Testis (tissue), 3 donors: ENCODE data around the gene INHBB. TPM values are rescaled to one million over a fixed set of nuclear protein-coding genes. Genes with fewer than 3 reads are reported as not detected.

Source experiments
- DNase-seq: peaks from one replicate; pipeline ENCODE4 v3.0.0-alpha.2; 2019
- H3K27ac ChIP-seq, 2 donors: fragments of 200-600 bp; sonication (generic); one replicate each; pipeline ENCODE4 v1.5.1; 2019
- H3K27me3 ChIP-seq: fragments of 200-600 bp; sonication (generic); one replicate; pipeline ENCODE4 v1.5.1; 2019
- H3K36me3 ChIP-seq: fragments of 200-600 bp; sonication (generic); one replicate; pipeline ENCODE4 v1.5.1; 2017; ENCODE audit warnings: low read depth; ENCODE audit errors: missing control alignments
- H3K4me1 ChIP-seq: fragments of 200-600 bp; sonication (generic); one replicate; pipeline ENCODE4 v1.5.1; 2019
- H3K4me3 ChIP-seq, 2 donors: fragments of 200-600 bp; sonication (generic); one replicate each; pipeline ENCODE4 v1.5.1; 2017 to 2019
- H3K9me3 ChIP-seq: fragments of 200-600 bp; sonication (generic); one replicate; pipeline ENCODE4 v1.5.1; 2017
- POLR2A ChIP-seq: fragments of 450-650 bp; IDR thresholded peaks from one replicate; pipeline ENCODE4 v1.6.1; 2017; ENCODE audit warnings: antibody characterized with exemption, mild to moderate bottlenecking, moderate library complexity
- whole genome bisulfite sequencing, 2 donors: methylation state at CpG; one replicate each; pipeline ENCODE4 v1.1.5; 2018; 5-methylcytosine and 5-hydroxymethylcytosine counted together
- intact Hi-C: fragments of 100-400 bp; cut with DNase I; formaldehyde crosslinking; loops from one replicate; pipeline ENCODE4 v1.15.1; 2023; ENCODE audit warnings: low total_unique reads
- polyA plus RNA-seq: library from polyadenylated mRNA; stranded (reverse); fragments of 350-450 nt; fragmentation: Illumina TruSeq; extraction: RNeasy Lipid Tissue Mini Kit (QIAGEN cat#74804); gene quantifications from one replicate; pipeline ENCODE4 v1.2.3, GENCODE V29; 2014; ENCODE audit warnings: low read depth, low replicate concordance; ENCODE audit not compliant: insufficient read depth
- total RNA-seq, 2 donors: library from RNA; depleted of rRNA; stranded (reverse); fragments of >200 nt; gene quantifications; one replicate each; pipeline ENCODE4 v1.2.3, GENCODE V29; 2016
- TF ChIP-seq, protein P1 (sequence below), 3 experiments: fragments of 450-650 bp in 2 of 3; fragments of 200-600 bp in 1 of 3; sonication (generic) in 1 of 3; IDR thresholded peaks; one replicate each; pipeline ENCODE4 v1.5.1; 2016 to 2019; ENCODE audit warnings: antibody characterized with exemption in 3 of 3, mild to moderate bottlenecking in 2 of 3, moderate library complexity in 1 of 3

INHBB gene
- total and polyA plus RNA-seq, 3 donors from 2014 or later: 46.1 to 123 (median 55.4) TPM

DNA sequence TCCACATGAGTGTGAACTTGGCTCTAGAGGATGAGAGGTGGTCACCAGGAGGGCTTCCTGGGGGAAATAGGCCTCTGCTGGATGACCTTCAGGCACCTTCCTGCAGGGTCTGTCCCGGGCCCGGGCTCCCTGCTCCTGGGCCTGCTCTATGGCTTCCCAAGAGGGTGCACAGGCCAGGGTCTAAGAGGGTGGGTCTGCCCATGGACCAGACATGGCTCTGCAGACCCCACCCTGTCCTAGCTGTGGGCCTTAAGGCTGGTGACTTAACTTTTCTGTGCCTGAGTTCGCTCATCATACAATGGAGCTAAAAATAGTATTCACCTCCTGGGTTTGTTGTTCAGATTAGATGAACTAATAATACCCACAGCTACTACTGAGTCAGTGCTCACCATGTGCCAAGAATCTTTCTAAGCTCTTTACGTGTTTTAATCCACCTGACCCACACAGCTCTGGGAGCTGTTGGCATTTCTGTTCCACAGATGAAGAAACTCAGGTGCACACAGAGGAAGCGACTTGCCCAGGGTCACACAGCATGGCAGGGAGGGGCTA is 14.4 kb downstream of the INHBB start:
- Histone ChIP-seq H3K9me3 (no peaks in the 10 kb centered on the region), H3K27me3 (no peaks in the 10 kb centered on the region), H3K4me1 (no peaks in the 10 kb centered on the region), H3K27ac (no peak overlapping the region), H3K36me3 (no peaks in the 10 kb centered on the region), H3K4me3 (no peak overlapping the region)
- no peak for DNase-seq
- WGBS, 2 donors: 87 to 89% methylated on average over 3 to 5 of the region's 5 CpGs
- intact Hi-C loops: no loop called here
- TF ChIP-seq, protein P1, sequence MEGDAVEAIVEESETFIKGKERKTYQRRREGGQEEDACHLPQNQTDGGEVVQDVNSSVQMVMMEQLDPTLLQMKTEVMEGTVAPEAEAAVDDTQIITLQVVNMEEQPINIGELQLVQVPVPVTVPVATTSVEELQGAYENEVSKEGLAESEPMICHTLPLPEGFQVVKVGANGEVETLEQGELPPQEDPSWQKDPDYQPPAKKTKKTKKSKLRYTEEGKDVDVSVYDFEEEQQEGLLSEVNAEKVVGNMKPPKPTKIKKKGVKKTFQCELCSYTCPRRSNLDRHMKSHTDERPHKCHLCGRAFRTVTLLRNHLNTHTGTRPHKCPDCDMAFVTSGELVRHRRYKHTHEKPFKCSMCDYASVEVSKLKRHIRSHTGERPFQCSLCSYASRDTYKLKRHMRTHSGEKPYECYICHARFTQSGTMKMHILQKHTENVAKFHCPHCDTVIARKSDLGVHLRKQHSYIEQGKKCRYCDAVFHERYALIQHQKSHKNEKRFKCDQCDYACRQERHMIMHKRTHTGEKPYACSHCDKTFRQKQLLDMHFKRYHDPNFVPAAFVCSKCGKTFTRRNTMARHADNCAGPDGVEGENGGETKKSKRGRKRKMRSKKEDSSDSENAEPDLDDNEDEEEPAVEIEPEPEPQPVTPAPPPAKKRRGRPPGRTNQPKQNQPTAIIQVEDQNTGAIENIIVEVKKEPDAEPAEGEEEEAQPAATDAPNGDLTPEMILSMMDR (IDR thresholded peaks at IDR 0.05): no peak
- TF ChIP-seq POLR2A: no peak

DNA sequence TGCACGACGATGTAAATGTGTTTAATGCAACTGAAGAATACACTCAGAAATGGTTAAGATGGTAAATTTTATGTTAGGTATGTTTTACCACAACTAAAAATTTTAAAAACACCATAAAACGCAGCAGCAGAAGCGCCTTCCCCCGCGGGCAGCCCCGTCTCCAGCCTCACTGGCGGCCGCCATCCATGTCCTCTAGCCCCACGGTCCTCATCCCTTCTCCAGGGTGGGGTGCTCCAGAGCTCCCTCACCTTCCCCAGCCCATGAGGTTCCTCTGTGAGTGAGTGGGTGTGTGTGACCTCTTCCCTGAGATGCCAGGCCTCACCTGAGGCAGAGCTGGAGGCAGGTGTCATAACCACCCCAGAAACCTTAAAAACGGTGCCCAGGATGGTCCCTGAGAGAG is 17.0 kb downstream of the INHBB start:
- no peaks in the 10 kb centered on the region for H3K4me1 ChIP-seq
- H3K27me3 ChIP-seq: no peaks in the 10 kb centered on the region
- intact Hi-C loops: no loop called here
- no peaks in the 10 kb centered on the region for H3K36me3 ChIP-seq
- no peak overlapping the region for H3K27ac ChIP-seq
- no peaks in the 10 kb centered on the region for H3K9me3 ChIP-seq
- TF ChIP-seq POLR2A: no peak
- TF ChIP-seq, protein P1 (IDR thresholded peaks at IDR 0.05): no peak
- 93% methylated on average over 11 of the region's 11 CpGs for WGBS, 2 donors
- DNase-seq: no peak
- H3K4me3 ChIP-seq: no peak overlapping the region

DNA sequence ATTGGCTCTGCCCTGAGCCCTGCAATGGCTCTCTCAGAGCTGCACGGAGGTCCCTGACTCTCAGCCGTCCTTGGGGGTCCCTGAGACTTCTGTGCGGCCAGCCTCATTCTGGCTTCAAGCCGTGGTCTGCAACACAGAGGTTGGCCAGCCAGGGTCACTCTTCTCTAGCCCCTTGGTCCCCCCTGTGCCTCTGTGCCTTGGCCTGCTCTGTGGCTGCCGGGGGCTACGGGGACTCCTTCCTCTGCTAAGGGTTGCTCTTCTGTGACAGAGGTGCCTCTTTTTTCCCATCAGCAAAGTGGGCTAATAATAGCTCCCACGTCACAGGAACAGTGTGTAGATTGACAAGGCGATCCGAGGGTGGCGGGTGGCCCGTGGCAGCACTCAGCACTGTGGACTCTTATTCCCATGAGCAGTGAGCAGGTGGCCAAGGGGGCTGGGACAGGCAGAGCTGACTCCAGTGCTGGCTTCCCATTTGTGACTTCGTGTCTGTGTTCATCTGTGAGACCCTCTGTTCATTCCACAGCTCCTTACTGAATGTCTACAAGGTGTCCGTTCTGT is 19.4 kb downstream of the INHBB start:
- no peaks in the 10 kb centered on the region for H3K9me3 ChIP-seq
- intact Hi-C loops: no loop called here
- no peaks in the 10 kb centered on the region for H3K36me3 ChIP-seq
- TF ChIP-seq POLR2A: no peak
- TF ChIP-seq, protein P1 (IDR thresholded peaks at IDR 0.05): no peak
- 78 to 86% methylated on average over 9 to 13 of the region's 13 CpGs for WGBS, 2 donors
- no peaks in the 10 kb centered on the region for H3K27me3 ChIP-seq
- H3K27ac ChIP-seq: no peak overlapping the region
- no peak overlapping the region for H3K4me3 ChIP-seq
- no peak for DNase-seq
- no peaks in the 10 kb centered on the region for H3K4me1 ChIP-seq

DNA sequence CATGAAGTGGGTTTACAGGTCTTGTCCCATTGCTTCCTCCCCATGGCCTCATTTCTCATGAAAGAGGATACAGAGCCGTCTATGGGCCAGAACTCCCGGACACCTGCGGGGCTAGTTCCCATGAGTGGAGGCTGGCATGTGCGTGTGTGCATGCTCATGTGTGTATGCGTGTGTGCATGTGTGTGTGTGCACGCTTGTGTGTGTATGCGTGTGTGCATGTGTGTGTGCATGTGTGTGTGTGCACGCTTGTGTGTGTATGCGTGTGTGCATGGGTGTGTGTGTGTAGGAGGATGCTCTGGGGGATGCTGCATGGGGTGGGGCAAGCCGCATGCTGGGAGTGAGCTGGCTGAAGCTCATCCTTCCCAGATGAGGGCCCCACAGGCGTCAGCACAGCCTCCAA is 20.8 kb downstream of the INHBB start:
- DNase-seq: no peak
- intact Hi-C loops: no loop called here
- no peaks in the 10 kb centered on the region for H3K9me3 ChIP-seq
- no peak overlapping the region for H3K27ac ChIP-seq
- TF ChIP-seq, protein P1 (IDR thresholded peaks at IDR 0.05): no peak
- no peak for TF ChIP-seq POLR2A
- no peaks in the 10 kb centered on the region for H3K36me3 ChIP-seq
- no peaks in the 10 kb centered on the region for H3K4me1 ChIP-seq
- H3K27me3 ChIP-seq: no peaks in the 10 kb centered on the region
- no peak overlapping the region for H3K4me3 ChIP-seq
- WGBS, 2 donors: 82 to 83% methylated on average over 8 to 11 of the region's 11 CpGs

DNA sequence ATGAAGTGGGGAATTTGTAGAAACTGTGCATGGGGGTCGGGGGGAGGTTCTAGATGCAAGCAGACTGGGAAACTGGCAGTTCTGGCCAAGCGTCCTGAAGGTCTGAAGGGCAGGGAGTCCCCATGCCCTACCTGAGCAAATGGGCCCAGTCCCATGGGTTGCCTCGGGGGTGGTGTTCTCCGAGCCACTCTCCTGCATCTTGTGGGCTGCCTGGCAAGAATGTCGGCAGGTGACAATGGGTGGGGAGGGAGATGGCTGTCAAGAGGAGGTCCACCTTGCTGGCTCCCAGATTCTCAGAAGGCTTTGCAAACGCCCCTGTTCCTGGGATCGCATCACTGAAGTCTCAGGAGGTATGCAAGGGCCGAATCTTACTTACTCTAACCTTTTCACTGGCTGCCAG is 21.3 kb downstream of the INHBB start:
- Histone ChIP-seq H3K9me3 (no peaks in the 10 kb centered on the region), H3K4me1 (no peaks in the 10 kb centered on the region), H3K36me3 (no peaks in the 10 kb centered on the region), H3K4me3 (no peak overlapping the region), H3K27ac (no peak overlapping the region), H3K27me3 (no peaks in the 10 kb centered on the region)
- WGBS, 2 donors: 46 to 65% methylated on average over 7 to 8 of the region's 8 CpGs
- no peak for DNase-seq
- no peak for TF ChIP-seq POLR2A
- TF ChIP-seq, protein P1 (IDR thresholded peaks at IDR 0.05): no peak
- intact Hi-C loops: no loop called here
